ENCODE measurements around the gene GLDN. TPM values are rescaled to one million over a fixed set of nuclear protein-coding genes. Genes with fewer than 3 reads are reported as not detected.

The GLDN gene
- total RNA-seq, 3 donors from 2014 or later (not counting 1 experiment from before 2014, with no cell fraction given), result not detected

DNA sequence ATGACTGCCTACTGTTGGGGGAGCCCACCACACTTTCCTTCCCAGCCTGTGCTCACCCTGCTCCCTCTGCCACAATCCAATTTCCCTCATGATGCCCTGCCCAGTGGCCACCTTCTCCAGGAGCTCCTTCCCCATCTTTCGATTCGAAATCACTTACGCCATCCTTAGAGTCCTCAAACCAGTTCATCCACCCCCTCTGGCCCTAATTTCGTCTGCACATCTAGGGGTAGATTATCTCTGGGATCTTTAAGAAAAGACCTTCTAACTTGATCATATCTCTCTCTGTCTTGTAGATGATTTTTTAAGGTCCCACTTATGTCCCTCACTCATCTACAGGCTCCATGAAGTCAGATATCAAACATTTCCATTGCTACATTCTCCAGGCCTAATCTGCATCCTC is 20.1 kb upstream of the GLDN start:
- no peaks in the 10 kb centered on the region for H3K27me3 ChIP-seq (ENCODE audit: control insufficient read depth, insufficient read depth, low read length)
- H3K4me3 ChIP-seq (ENCODE audit: low read length), result no peak overlapping the region
- H3K27me3 Mint-ChIP-seq (ENCODE audit: low read depth in 2 of 2), result peaks cover 0 to 6% of the 10 kb centered on the region in 2 donors
- H3K9me3 ChIP-seq (ENCODE audit: control insufficient read depth, insufficient read depth, low read length), result no peaks in the 10 kb centered on the region
- no peaks in the 10 kb centered on the region for H3K9me3 Mint-ChIP-seq
- no peaks in the 10 kb centered on the region for H3K36me3 Mint-ChIP-seq
- H3K27ac ChIP-seq (ENCODE audit: low read length), result no peak overlapping the region
- TF ChIP-seq, protein P1, sequence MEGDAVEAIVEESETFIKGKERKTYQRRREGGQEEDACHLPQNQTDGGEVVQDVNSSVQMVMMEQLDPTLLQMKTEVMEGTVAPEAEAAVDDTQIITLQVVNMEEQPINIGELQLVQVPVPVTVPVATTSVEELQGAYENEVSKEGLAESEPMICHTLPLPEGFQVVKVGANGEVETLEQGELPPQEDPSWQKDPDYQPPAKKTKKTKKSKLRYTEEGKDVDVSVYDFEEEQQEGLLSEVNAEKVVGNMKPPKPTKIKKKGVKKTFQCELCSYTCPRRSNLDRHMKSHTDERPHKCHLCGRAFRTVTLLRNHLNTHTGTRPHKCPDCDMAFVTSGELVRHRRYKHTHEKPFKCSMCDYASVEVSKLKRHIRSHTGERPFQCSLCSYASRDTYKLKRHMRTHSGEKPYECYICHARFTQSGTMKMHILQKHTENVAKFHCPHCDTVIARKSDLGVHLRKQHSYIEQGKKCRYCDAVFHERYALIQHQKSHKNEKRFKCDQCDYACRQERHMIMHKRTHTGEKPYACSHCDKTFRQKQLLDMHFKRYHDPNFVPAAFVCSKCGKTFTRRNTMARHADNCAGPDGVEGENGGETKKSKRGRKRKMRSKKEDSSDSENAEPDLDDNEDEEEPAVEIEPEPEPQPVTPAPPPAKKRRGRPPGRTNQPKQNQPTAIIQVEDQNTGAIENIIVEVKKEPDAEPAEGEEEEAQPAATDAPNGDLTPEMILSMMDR (IDR thresholded peaks at IDR 0.05), result no peak
- ATAC-seq, result no peak
- no peaks in the 10 kb centered on the region for H3K4me1 ChIP-seq (ENCODE audit: control insufficient read depth, insufficient read depth, low read length)
- intact Hi-C loops (cut with micrococcal nuclease), result no loop called here
- WGBS (ENCODE audit: insufficient coverage), result 68% methylated on average over 4 of the region's 4 CpGs
- H3K4me1 Mint-ChIP-seq, result no peaks in the 10 kb centered on the region
- no peak overlapping the region for H3K27ac Mint-ChIP-seq
- no peak for DNase-seq
- H3K4me3 Mint-ChIP-seq, result no peak overlapping the region
- no peaks in the 10 kb centered on the region for H3K36me3 ChIP-seq (ENCODE audit: control insufficient read depth, insufficient read depth, low read length)

DNA sequence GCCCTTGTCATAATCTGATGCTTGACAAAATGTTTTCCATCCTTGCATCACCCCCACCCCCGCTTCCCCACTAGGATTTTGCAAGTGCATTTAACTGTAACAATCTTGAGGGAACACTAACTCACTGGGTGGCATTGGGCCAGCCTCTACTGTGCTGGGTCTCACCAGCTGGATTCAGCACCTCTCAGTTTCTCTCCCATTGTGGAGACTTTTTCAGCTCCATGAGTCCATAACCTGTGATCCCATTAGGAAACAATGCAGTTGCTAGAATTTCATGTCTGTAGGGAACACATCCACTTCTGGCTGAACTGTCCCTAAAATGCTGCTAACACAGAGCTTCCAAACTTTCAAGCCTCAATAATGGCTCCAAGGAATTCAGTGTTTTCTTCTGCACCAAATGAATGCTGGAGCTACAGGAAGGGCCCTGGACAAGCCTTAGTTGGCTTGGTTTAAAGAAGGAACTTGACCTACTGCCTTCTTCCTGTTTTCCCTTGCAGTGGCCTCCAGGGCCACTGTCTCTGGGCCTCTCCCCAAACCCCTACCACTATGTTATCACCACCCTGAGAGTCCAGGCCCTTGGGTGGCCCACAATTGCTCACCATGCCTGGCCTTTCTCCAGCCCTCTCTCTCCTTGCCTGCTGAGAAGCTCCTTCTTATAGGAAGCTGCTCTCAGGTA is 18.7 kb upstream of the GLDN start:
- no peaks in the 10 kb centered on the region for H3K4me1 Mint-ChIP-seq

GRCh38 chr15:51323749-51324148 is 17.7 kb upstream of the GLDN start:
- no peak overlapping the region for H3K4me3 Mint-ChIP-seq
- Histone ChIP-seq H3K4me3 (ENCODE audit: low read length) (no peak overlapping the region), H3K9me3 (ENCODE audit: control insufficient read depth, insufficient read depth, low read length) (no peaks in the 10 kb centered on the region), H3K36me3 (ENCODE audit: control insufficient read depth, insufficient read depth, low read length) (no peaks in the 10 kb centered on the region), H3K27ac (ENCODE audit: low read length) (no peak overlapping the region), H3K4me1 (ENCODE audit: control insufficient read depth, insufficient read depth, low read length) (no peaks in the 10 kb centered on the region), H3K27me3 (ENCODE audit: control insufficient read depth, insufficient read depth, low read length) (no peaks in the 10 kb centered on the region)
- H3K9me3 Mint-ChIP-seq, result no peaks in the 10 kb centered on the region
- H3K27me3 Mint-ChIP-seq (ENCODE audit: low read depth in 2 of 2), result peaks cover 0 to 6% of the 10 kb centered on the region in 2 donors
- intact Hi-C loops (cut with micrococcal nuclease), result no loop called here
- TF ChIP-seq, protein P1 (IDR thresholded peaks at IDR 0.05), result no peak
- WGBS (ENCODE audit: insufficient coverage), result 84% methylated on average over 4 of the region's 7 CpGs
- no peaks in the 10 kb centered on the region for H3K4me1 Mint-ChIP-seq
- no peak overlapping the region for H3K27ac Mint-ChIP-seq
- ATAC-seq, result no peak
- DNase-seq, result no peak
- no peaks in the 10 kb centered on the region for H3K36me3 Mint-ChIP-seq

More for the DNA sequence above, 18.7 kb upstream of the GLDN start:
- ATAC-seq (no peak), DNase-seq (no peak)
- Histone ChIP-seq H3K4me3 (ENCODE audit: low read length) (no peak overlapping the region), H3K27ac (ENCODE audit: low read length) (no peak overlapping the region), H3K27me3 (ENCODE audit: control insufficient read depth, insufficient read depth, low read length) (no peaks in the 10 kb centered on the region), H3K36me3 (ENCODE audit: control insufficient read depth, insufficient read depth, low read length) (no peaks in the 10 kb centered on the region), H3K4me1 (ENCODE audit: control insufficient read depth, insufficient read depth, low read length) (no peaks in the 10 kb centered on the region), H3K9me3 (ENCODE audit: control insufficient read depth, insufficient read depth, low read length) (no peaks in the 10 kb centered on the region)
- H3K27me3 Mint-ChIP-seq (ENCODE audit: low read depth in 2 of 2), result peaks cover 0 to 6% of the 10 kb centered on the region in 2 donors
- intact Hi-C loops (cut with micrococcal nuclease), result no loop called here
- 80% methylated on average over 1 of the region's 1 CpG for WGBS (ENCODE audit: insufficient coverage)
- H3K9me3 Mint-ChIP-seq, result no peaks in the 10 kb centered on the region
- TF ChIP-seq, protein P1 (IDR thresholded peaks at IDR 0.05), result no peak
- no peak overlapping the region for H3K4me3 Mint-ChIP-seq
- no peaks in the 10 kb centered on the region for H3K36me3 Mint-ChIP-seq
- no peak overlapping the region for H3K27ac Mint-ChIP-seq

DNA sequence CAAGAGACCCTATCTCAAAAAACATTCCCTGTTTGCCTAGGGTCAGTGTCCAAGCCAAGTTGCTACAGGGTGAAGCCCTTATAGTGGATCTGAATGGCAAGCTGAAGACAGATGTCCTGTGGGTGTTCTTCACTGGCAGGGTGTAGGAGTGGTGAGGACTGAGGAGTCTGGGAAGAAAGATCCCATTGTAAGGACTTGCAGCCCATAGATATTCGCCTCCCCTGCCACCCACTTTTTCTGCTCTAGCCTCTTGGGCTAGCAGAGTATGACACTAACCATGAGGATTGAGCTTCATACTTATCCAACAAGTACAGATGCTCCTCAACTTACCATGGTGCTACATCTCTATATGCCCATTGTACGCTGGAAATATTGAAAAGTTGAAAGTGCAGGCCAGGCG is 16.3 kb upstream of the GLDN start:
- no peak for ATAC-seq
- H3K36me3 Mint-ChIP-seq, result no peaks in the 10 kb centered on the region
- H3K4me1 ChIP-seq (ENCODE audit: control insufficient read depth, insufficient read depth, low read length), result no peaks in the 10 kb centered on the region
- 76% methylated on average over 3 of the region's 3 CpGs for WGBS (ENCODE audit: insufficient coverage)
- DNase-seq, result no peak
- H3K4me1 Mint-ChIP-seq, result no peaks in the 10 kb centered on the region
- no peak overlapping the region for H3K4me3 ChIP-seq (ENCODE audit: low read length)
- H3K27ac ChIP-seq (ENCODE audit: low read length), result no peak overlapping the region
- H3K4me3 Mint-ChIP-seq, result no peak overlapping the region
- peaks cover 0 to 6% of the 10 kb centered on the region in 2 donors for H3K27me3 Mint-ChIP-seq (ENCODE audit: low read depth in 2 of 2)
- no peak overlapping the region for H3K27ac Mint-ChIP-seq
- no peaks in the 10 kb centered on the region for H3K36me3 ChIP-seq (ENCODE audit: control insufficient read depth, insufficient read depth, low read length)
- no peaks in the 10 kb centered on the region for H3K27me3 ChIP-seq (ENCODE audit: control insufficient read depth, insufficient read depth, low read length)
- TF ChIP-seq, protein P1 (IDR thresholded peaks at IDR 0.05), result no peak
- intact Hi-C loops (cut with micrococcal nuclease), result no loop called here
- no peaks in the 10 kb centered on the region for H3K9me3 Mint-ChIP-seq
- no peaks in the 10 kb centered on the region for H3K9me3 ChIP-seq (ENCODE audit: control insufficient read depth, insufficient read depth, low read length)
